Right ventricle myocardium superior (tissue), 1 donor: ENCODE results near the gene SIX5. TPM values are rescaled to one million over a fixed set of nuclear protein-coding genes. Genes with fewer than 3 reads are reported as not detected.
A peak's percentile ranks its signal among the peaks of the same experiment; 100 is the strongest.
"Not testable (repeated sequence)": the region's sequence is repeated elsewhere in the genome, so short reads cannot be mapped to it uniquely, and the experiment has no call there.

Experiments
- ATAC-seq: fragments of 200-7000 bp; cut with Tn5 transposase; one replicate; pipeline ENCODE4 v1.9.1; 2020; ENCODE audit warnings: mild to moderate bottlenecking; ENCODE audit not compliant: poor library complexity
- DNase-seq: peaks from one replicate; pipeline ENCODE4 v3.0.0-alpha.2; 2020
- intact Hi-C: fragments of 100-400 bp; cut with DNase I; formaldehyde crosslinking; loops from one replicate; pipeline ENCODE4 v1.11.2; 2022
- total RNA-seq: library from RNA; stranded (reverse); fragmentation: NEBNext Ultra II Directional; extraction: Animal tissue kit (Norgen Biotek cat#: 25700); gene quantifications from one replicate; pipeline ENCODE4 v1.2.1, GENCODE V29; 2021
- donor health status: DM: no; HTN: yes; CAD: no; lungs with severe emphysema.

Gene SIX5
- total RNA-seq, 1 donor from 2014 or later: 22.0 TPM

DNA sequence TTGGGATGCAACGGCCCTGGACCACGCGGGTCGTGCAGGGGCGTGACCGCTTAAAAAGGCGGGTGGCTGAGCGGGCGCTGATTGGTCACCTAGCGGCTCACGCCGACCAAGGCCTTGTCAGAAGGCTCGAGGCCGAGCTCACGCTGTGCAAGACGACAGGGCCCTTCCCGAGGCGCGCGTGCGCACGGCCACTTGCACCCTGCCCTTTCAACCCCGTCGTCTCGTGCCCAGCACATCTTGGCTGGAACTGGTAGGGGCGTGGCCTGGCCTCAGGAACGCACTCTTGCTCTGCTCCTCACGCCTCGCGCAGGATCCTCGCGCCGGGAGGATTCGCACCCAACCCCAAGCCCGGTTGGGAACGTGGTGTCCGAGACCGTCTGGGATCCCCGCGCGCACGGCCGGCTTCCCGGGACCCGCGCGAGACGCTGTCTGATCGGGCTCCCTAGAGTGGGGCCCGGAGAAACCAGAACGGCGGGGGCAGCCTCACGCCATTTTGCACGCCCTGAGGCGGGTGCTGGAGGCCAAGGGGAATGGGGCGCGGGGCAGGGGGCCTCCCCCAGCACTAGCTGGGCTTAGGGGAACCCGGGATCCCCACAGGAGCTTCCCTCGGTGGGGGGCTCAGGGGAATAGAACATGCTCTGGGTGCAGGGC is 35.8 kb downstream of the SIX5 start, which contains the start of gene MEIOSIN:
Gene MEIOSIN (plus strand): TSS at position 280 of the 651 bp plus-strand sequence. CDS start 1,938 bp downstream, outside the sequence.
- intact Hi-C loops: no loop called here
- ATAC-seq (no peak), DNase-seq (no peak)

DNA sequence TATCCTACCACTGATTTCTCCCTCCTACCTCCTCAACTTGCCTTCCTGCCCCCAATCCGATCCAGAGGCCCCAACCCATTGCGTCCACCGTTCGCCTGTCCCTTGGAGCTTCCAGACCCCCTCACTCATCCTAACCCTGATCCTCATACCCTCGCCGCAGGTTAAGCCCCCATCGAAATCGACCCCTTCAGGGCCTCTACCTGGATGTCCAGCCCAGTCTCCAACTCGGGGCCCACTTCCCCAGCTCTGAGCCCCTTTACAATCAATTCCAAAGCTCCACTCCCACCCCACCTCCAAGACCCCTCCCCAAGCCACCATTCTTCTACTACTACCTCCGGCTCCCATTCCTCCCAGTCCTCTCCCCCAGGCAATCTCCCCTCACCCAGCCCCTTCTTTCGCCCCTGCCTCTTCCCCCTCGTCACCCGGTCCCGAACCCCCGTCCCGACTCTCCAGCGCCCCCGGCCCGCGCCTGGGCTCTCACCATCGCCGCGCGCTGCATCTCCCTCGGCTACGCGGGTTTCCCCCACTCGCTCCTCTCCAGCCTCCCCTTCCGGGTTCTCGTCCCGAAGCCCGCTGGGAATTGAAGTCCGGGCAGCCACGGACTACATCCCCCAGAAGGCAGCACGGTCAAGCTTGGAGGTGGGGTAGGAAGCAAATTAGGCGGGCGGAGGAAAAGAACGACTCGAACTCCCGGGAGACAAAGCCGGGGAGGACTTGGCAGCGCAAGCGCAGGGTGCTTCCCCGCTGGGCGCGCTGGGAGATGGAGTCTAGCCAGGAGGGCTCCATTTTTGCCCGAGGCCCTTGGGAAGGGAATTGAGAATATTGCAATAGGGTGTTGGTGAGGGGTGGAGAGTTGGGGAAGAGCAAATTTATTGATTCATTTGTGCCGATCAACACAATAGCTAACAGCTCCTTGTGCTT is 38.4 kb downstream of the SIX5 start, which contains the start of gene FBXO46:
Gene FBXO46 (minus strand): TSS at position 529 of the 921 bp plus-strand sequence. CDS start 17,401 bp downstream, outside the sequence.
- peak; percentile 99 for ATAC-seq
- intact Hi-C loops: no loop called here
- DNase-seq: peak; percentile 96

DNA sequence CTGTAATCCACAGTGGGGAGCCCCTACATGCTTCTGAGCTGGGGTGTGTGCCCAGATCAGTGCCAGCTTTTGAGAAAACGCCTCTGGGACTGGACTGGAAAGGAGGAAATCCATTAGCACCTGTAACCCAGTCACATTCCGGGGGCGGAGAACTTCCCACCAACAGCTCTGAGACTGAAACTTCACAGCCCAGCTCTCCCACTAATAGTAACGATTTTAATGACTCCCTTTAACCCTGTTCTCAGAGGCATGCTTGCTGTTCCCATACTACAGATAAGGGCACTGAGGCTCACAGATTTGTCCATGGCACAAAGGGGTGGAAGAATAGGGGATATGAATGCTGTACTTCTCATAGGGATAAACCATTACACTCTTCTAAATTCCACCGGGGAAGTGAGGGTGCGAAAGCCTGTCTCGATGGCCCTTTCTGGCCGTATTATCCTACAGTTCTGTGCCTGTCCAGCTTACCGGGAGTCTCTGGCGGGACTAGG is 39.2 kb downstream of the SIX5 start:
- no peak for DNase-seq
- no peak for ATAC-seq
- intact Hi-C loops: no loop called here

DNA sequence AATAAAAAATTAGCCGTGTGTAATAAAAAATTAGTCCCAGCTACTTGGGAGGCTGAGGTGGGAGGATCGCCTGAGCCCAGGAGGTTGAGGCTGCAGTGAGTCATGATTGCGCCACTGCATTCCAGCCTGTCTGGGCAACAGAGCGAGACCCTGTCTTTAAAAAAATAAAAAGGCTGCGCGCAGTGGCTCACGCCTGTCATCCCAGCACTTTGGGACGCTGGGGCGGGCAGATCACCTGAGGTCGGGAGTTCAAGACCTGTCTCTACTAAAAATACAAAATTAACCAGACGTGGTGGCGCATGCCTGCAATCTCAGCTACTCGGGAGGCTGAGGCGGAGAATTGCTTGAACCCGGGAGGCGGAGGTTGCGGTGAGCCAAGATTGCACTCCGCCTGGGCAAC is 40.4 kb downstream of the SIX5 start:
- intact Hi-C loops, ATAC-seq: not testable (repeated sequence)

DNA sequence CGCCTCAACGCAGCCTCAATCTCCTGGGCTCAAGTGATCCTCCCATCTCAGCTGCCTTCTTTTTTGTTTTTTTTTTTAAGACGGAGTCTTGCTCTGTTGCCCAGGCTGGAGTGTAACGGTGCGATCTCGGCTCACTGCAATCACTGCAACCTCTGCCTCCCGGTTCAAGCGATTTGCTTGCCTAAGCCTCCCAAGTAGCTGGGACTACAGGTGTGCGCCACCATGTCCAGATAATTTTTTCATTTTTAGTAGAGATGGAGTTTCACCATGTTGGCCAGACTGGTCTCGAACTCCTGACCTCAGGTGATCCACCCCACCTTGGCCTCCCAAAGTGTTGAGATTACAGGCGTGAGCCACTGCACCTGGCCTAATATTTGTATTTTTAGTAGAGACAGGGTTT is 49.0 kb downstream of the SIX5 start:
- intact Hi-C loops, ATAC-seq, DNase-seq: not testable (repeated sequence)

More for the DNA sequence above, 40.4 kb downstream of the SIX5 start:
- DNase-seq: not testable (repeated sequence)

DNA sequence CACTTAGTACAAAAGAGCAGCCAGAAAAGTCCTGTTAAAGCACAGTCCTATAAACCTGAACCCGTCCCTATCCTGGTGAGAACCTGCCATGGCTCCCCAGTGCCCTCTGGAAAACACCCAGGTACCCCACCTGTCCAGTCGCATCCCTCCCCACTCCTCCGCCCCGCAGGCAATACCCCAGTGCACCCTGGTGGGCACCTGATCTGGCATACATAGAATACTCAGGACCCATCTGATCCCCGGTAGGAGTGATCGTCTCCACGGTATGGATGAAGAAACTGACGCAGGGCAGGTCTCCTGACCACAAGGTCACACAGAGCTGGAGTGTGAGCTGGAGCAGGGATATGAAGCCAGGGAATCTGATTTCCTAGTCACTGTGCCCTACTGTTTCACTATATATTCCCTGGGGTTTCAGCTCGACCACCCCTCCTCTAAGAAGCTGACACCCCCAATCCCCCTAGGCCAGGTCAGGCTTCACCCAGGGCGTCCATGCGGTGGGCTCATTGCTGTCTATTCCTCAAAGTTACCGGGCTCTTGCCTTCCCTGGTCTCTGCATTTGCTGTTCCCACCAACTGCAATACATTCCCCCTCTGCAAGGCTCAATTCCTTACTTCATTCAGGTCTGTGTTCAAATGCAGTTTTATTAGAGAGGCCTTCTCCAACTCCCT is 50.9 kb downstream of the SIX5 start:
- intact Hi-C loops: loop anchor here (5.0 kb wide), 1 partner anchor 49 kb away; the partner anchor contains the start of gene SIX5
- DNase-seq (no peak), ATAC-seq (peak; percentile 2)

DNA sequence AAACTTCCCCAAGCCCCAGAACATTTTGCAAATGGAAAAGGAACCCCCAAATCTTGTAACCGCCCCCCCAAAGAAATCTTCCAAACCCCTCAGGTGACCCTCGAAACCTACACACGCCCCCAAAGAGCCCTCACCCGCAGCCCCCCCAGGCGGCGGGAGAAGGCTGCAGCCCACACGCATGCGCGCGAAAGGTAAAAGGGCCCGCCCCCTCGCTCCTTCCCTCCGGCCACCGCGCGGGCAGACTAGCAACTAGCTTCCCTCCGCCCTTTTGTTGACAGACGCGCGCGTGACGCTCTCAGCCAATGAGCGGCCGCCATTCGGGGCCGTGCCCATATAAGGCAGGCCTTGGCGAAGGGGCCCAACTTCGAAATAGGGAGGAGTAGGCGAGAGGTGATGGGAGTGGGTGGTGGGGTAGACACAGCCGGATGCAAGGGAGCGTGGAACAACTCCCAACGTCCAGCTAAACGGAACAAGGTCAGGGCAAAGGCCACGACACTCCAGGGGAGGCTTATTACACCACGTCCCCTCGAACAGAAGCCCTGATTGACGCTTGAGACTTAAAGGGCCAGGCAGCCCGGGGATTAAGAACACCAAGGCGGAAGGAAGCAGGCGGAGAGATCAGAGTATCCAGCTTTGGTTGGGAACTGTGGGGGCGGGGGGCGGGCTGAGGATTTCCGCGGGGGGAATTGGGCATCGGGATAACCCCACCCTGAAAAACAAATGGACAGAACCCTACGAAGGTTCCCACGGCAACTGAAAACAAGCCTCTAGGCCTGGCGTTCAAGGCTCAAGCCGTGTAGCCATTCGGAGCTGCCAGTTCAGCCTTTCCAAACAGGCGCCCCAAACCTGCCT is 51.7 kb downstream of the SIX5 start:
- peak; percentile 97 for ATAC-seq
- peak; percentile 99 for DNase-seq
- intact Hi-C loops: loop anchor here (5.0 kb wide), 1 partner anchor 50 kb away; the partner anchor contains the start of gene SIX5

DNA sequence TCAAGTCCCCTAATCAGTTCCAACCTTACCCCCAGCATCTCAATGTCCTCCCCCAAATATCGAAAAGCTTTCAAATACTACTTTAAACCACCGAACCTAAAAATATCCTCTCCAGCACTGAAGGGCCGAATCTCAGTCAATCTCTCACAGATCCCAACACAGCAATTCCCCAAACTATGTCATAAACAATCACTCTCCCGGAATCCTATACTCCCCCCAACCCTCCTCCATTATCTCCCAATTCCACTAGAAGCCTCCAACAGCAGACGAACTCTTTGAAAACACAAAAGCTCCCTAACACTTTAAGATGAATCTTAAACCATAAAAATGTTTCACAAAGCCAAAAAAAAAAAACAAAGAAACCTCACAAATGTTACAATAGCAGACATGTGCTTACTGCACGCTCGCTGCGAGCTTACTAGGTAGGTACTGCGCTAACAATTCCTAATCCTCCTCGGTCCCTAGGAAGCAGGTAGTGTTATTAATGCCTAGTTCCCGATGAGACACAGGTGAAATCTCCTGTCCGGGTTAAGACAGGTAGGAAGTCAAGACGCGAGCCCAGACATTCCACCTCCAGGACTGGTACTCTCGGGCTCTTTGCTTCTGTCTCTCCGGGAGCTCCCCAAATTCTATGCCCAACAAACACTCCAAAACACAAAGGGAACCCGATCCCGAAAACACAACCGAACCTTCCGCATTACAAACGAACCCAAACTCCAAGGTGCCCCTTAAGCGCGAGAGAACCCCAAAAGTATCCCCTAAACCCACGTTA is 52.5 kb downstream of the SIX5 start:
- ATAC-seq (peak; percentile 2), DNase-seq (no peak)
- intact Hi-C loops: loop anchor here (5.0 kb wide), 1 partner anchor 51 kb away; the partner anchor contains the start of gene SIX5

DNA sequence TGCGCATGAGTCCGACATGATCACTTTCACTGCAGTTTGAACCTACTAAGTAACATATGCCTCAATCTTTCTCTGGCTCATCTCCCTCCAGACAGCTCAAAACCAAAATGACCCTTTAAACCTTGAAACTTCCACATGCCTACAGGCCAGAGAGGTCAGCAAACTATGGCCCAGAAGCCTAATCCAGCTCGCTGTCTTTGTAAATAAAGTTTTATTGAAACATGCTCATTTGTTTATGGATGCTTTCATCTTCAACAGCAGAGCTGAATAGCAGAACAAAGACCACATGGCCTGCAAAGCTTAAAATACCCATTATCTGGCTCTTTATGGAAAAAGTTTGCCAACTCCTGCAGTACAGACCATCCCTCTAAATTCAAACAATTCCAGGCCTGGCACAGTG is 53.9 kb downstream of the SIX5 start:
- intact Hi-C loops: loop anchor here (5.0 kb wide), 1 partner anchor 52 kb away; the partner anchor contains the start of gene SIX5
- DNase-seq: no peak
- ATAC-seq: no peak

Other genes with a start within 250 kb of the SIX5 start
- 22.8 TPM for gene OPA3, start 184.4 kb downstream of the SIX5 start, total RNA-seq
- 5.3 TPM for gene GPR4, start 167.0 kb downstream of the SIX5 start, total RNA-seq
- 30.6 TPM for gene EML2, start 129.9 kb downstream of the SIX5 start, total RNA-seq
- 3.8 TPM for gene GIPR, start 101.0 kb downstream of the SIX5 start, total RNA-seq
- 251 TPM for gene SNRPD2, start 77.3 kb downstream of the SIX5 start, total RNA-seq
- 1.6 TPM for gene QPCTL, start 76.6 kb downstream of the SIX5 start, total RNA-seq
- 14.5 TPM for gene FBXO46, start 38.4 kb downstream of the SIX5 start, total RNA-seq
- not detected for gene MEIOSIN, start 35.8 kb downstream of the SIX5 start, total RNA-seq
- gene DMPK, start 13.2 kb upstream of the SIX5 start, total RNA-seq: 237 TPM
- 57.2 TPM for gene DMWD, start 23.6 kb upstream of the SIX5 start, total RNA-seq
- 0.08 TPM for gene RSPH6A, start 46.1 kb upstream of the SIX5 start, total RNA-seq
- 29.6 TPM for gene SYMPK, start 93.9 kb upstream of the SIX5 start, total RNA-seq
- not detected for gene FOXA3, start 95.1 kb upstream of the SIX5 start, total RNA-seq
- 20.0 TPM for gene IRF2BP1, start 116.9 kb upstream of the SIX5 start, total RNA-seq
- gene MYPOP, start 133.4 kb upstream of the SIX5 start, total RNA-seq: 15.2 TPM
- not detected for gene NANOS2, start 145.5 kb upstream of the SIX5 start, total RNA-seq
- 3.7 TPM for gene NOVA2, start 204.6 kb upstream of the SIX5 start, total RNA-seq
- gene CCDC61, start 226.2 kb upstream of the SIX5 start, total RNA-seq: 6.8 TPM